HCT116 (cell line): ENCODE measurements around the gene SLC25A10. TPM values are rescaled to one million over a fixed set of nuclear protein-coding genes. Genes with fewer than 3 reads are reported as not detected.
"Not testable (repeated sequence)": the region's sequence is repeated elsewhere in the genome, so short reads cannot be mapped to it uniquely, and the experiment has no call there.

ENCODE experiments used
- ATAC-seq: fragments of 200-7000 bp; cut with Tn5 transposase; 2 replicates; pipeline ENCODE4 v1.9.1; 2020; ENCODE audit warnings: mild to moderate bottlenecking, moderate library complexity
- BruUV-seq: library from RNA; stranded (reverse); fragments of 400-500 nt; replicated peaks from 2 replicates; lab custom pipeline; 2021; lab: Mats Ljungman, UMichigan
- CTCF ChIA-PET: fragments of 300-600 bp; sonication (Branson Sonifier 250); formaldehyde crosslinking; loops from one replicate; lab custom pipeline; 2021; ENCODE audit warnings: antibody characterized with exemption; lab: Charles Lee
- POLR2A ChIA-PET: fragments of 300-600, 350-600 bp; sonication (Branson Sonifier 250); formaldehyde crosslinking; loops from one replicate; lab custom pipeline; 2021; ENCODE audit warnings: antibody characterized with exemption; lab: Charles Lee
- RAD21 ChIA-PET, 2 experiments: fragments of 300-600 bp; sonication (Branson Sonifier 250); formaldehyde crosslinking; loops; one replicate each; lab custom pipeline; 2023; ENCODE audit warnings: low total read pairs in 2 of 2; ENCODE audit not compliant: uncharacterized antibody in 2 of 2, unreplicated experiment in 2 of 2, low non-redundant PET in 1 of 2; lab: Charles Lee
- DNase-seq: peaks from one replicate; pipeline ENCODE4 v3.0.0-alpha.2; 2010; ENCODE audit warnings: low read depth, low spot score
- H2AFZ ChIP-seq: fragments of 200-600 bp; shearing (Covaris generic), sonication (generic); 2 replicates; pipeline ENCODE4 v1.6.1; 2017; ENCODE audit warnings: low read depth, mixed run types, mixed read lengths, antibody characterized with exemption, low read length; ENCODE audit not compliant: poor library complexity, severe bottlenecking
- H3K27ac ChIP-seq: 2 replicates; pipeline ENCODE4 v1.5.1; 2012; ENCODE audit warnings: low read depth, low read length
- H3K27me3 ChIP-seq: fragments of 200-600 bp; sonication (generic); 2 replicates; pipeline ENCODE4 v1.6.1; 2016; ENCODE audit warnings: mixed run types, low read length, mixed read lengths; ENCODE audit not compliant: insufficient read depth
- H3K36me3 ChIP-seq, 2 experiments: fragments of 200-500 bp in 1 of 2; fragments of 200-600 bp in 1 of 2; sonication (Bioruptor generic) in 1 of 2; sonication (generic) in 1 of 2; 2 replicates each; pipeline versions ENCODE4 v1.5.1 to v1.6.1; 2014 to 2016; ENCODE audit warnings: low read length in 2 of 2, inconsistent platforms in 1 of 2, mixed read lengths in 1 of 2, mixed run types in 1 of 2; ENCODE audit not compliant: insufficient read depth in 2 of 2, control insufficient read depth in 1 of 2
- H3K4me1 ChIP-seq, 2 experiments: fragments of 200-600 bp in 1 of 2; sonication (generic) in 1 of 2; 2 replicates each; pipeline versions ENCODE4 v1.5.1 to v1.6.1; 2012 to 2017; ENCODE audit warnings: low read length in 2 of 2, inconsistent platforms in 1 of 2, mild to moderate bottlenecking in 1 of 2, mixed read lengths in 1 of 2, mixed run types in 1 of 2, moderate library complexity in 1 of 2; ENCODE audit not compliant: insufficient read depth in 2 of 2, control insufficient read depth in 1 of 2
- H3K4me2 ChIP-seq: fragments of 200-600 bp; sonication (generic); 2 replicates; pipeline ENCODE4 v1.6.1; 2017; ENCODE audit warnings: mixed run types, low read length, mixed read lengths
- H3K4me3 ChIP-seq, 2 experiments: fragments of 200-600 bp in 1 of 2; sonication (generic) in 1 of 2; replicated peaks in 1 of 2; 2 replicates each; pipeline ENCODE4 v1.5.1; 2011 to 2016; ENCODE audit warnings: low read length in 2 of 2, control low read depth in 1 of 2, low read depth in 1 of 2, mild to moderate bottlenecking in 1 of 2, mixed read lengths in 1 of 2, mixed run types in 1 of 2
- H3K79me2 ChIP-seq: fragments of 200-600 bp; sonication (generic); 2 replicates; pipeline ENCODE4 v1.6.1; 2017; ENCODE audit warnings: mild to moderate bottlenecking, mixed run types, low read length, moderate library complexity, mixed read lengths; ENCODE audit not compliant: insufficient read depth
- H3K9ac ChIP-seq: fragments of 200-600 bp; sonication (generic); 2 replicates; pipeline ENCODE4 v1.6.1; 2016; ENCODE audit warnings: low read length, mixed read lengths
- H3K9me2 ChIP-seq: fragments of 200-600 bp; sonication (generic), shearing (Covaris generic); 2 replicates; pipeline ENCODE4 v1.6.1; 2017; ENCODE audit warnings: mixed run types, mild to moderate bottlenecking, moderate library complexity; ENCODE audit not compliant: insufficient read depth
- H3K9me3 ChIP-seq, 2 experiments: fragments of 200-500 bp in 1 of 2; fragments of 200-600 bp in 1 of 2; sonication (Bioruptor generic) in 1 of 2; sonication (generic) in 1 of 2; 2 replicates each; pipeline ENCODE4 v1.6.1; 2014 to 2017; ENCODE audit warnings: low read length in 2 of 2, mixed read lengths in 2 of 2, inconsistent platforms in 1 of 2, low read depth in 1 of 2, mild to moderate bottlenecking in 1 of 2, mixed run types in 1 of 2, moderate library complexity in 1 of 2; ENCODE audit not compliant: control insufficient read depth in 1 of 2, insufficient read depth in 1 of 2
- H4K20me1 ChIP-seq: fragments of 200-600 bp; sonication (generic), shearing (Covaris generic); 2 replicates; pipeline ENCODE4 v1.6.1; 2017; ENCODE audit warnings: mixed run types, mild to moderate bottlenecking, moderate library complexity; ENCODE audit not compliant: insufficient read depth
- ATF3 ChIP-seq: IDR thresholded peaks from 2 replicates; pipeline ENCODE4 v1.6.1; 2012
- CTCF ChIP-seq, 3 experiments: fragments of 200-600 bp in 1 of 3; sonication (generic) in 1 of 3; IDR thresholded peaks in 2 of 3; conservative IDR thresholded peaks in 1 of 3; 2 replicates each; pipeline ENCODE4 v1.5.1; 2012 to 2017; ENCODE audit warnings: low read depth in 2 of 3, low read length in 2 of 3, antibody characterized with exemption in 1 of 3, borderline replicate concordance in 1 of 3, control low read depth in 1 of 3, mild to moderate bottlenecking in 1 of 3, mixed read lengths in 1 of 3, mixed run types in 1 of 3, moderate library complexity in 1 of 3; ENCODE audit not compliant: insufficient read depth in 1 of 3
- EZH2 ChIP-seq: fragments of 200-600 bp; sonication (generic); IDR thresholded peaks from 2 replicates; pipeline ENCODE4 v1.6.1; 2017; ENCODE audit warnings: antibody characterized with exemption, mixed run types
- EZH2phosphoT487 ChIP-seq: fragments of 200-600 bp; IDR thresholded peaks from 2 replicates; pipeline ENCODE4 v1.6.1; 2018; ENCODE audit warnings: antibody characterized with exemption, borderline replicate concordance
- FOSL1 ChIP-seq: IDR thresholded peaks from 2 replicates; pipeline ENCODE4 v1.6.1; 2012; ENCODE audit warnings: low read depth
- JUND ChIP-seq: IDR thresholded peaks from 2 replicates; pipeline ENCODE4 v1.6.1; 2012
- POLR2AphosphoS5 ChIP-seq: IDR thresholded peaks from 2 replicates; pipeline ENCODE4 v1.6.1; 2011; ENCODE audit warnings: mild to moderate bottlenecking, low read depth, low read length, moderate library complexity
- RAD21 ChIP-seq: IDR thresholded peaks from 2 replicates; pipeline ENCODE4 v1.6.1; 2012; ENCODE audit warnings: low read depth, mild to moderate bottlenecking
- SP1 ChIP-seq: IDR thresholded peaks from 2 replicates; pipeline ENCODE4 v1.6.1; 2012; ENCODE audit warnings: low read depth
- SRF ChIP-seq: IDR thresholded peaks from 2 replicates; pipeline ENCODE4 v1.6.1; 2012; ENCODE audit warnings: low read depth
- TCF7L2 ChIP-seq: IDR thresholded peaks from 2 replicates; pipeline ENCODE4 v1.7.0; 2011; ENCODE audit warnings: borderline replicate concordance, inconsistent platforms; ENCODE audit not compliant: insufficient read depth, insufficient read length; ENCODE audit errors: extremely low read depth
- YY1 ChIP-seq: IDR thresholded peaks from 2 replicates; pipeline ENCODE4 v1.6.1; 2011; ENCODE audit warnings: low read length, low read depth, moderate library complexity, mild to moderate bottlenecking; ENCODE audit not compliant: insufficient replicate concordance; ENCODE audit errors: extremely low read depth
- ZBTB33 ChIP-seq: IDR thresholded peaks from 2 replicates; pipeline ENCODE4 v1.6.1; 2011; ENCODE audit warnings: mild to moderate bottlenecking, low read length, moderate library complexity; ENCODE audit not compliant: insufficient replicate concordance; ENCODE audit errors: extremely low read depth
- ZFX ChIP-seq: fragments of 450-650 bp; IDR thresholded peaks from 2 replicates; pipeline ENCODE4 v1.6.1; 2017
- ZNF274 ChIP-seq: fragments of 200-500 bp; sonication (Bioruptor generic); IDR thresholded peaks from 2 replicates; pipeline ENCODE4 v1.6.1; 2014; ENCODE audit warnings: mild to moderate bottlenecking, low read depth, low read length, inconsistent platforms
- intact Hi-C: fragments of 100-400 bp; cut with micrococcal nuclease; formaldehyde crosslinking; loops from 2 replicates; pipeline ENCODE4 v1.10.0; 2022
- total RNA-seq: library from RNA; stranded (reverse); gene quantifications from one replicate; pipeline ENCODE4 v1.2.1, GENCODE V29; 2021; ENCODE audit not compliant: unreplicated experiment

The SLC25A10 gene
- total RNA-seq, 1 experiment from 2014 or later: 70.8 TPM

- H3K9me2 ChIP-seq, RAD21 ChIA-PET, H4K20me1 ChIP-seq, H3K79me2 ChIP-seq, H3K27me3 ChIP-seq, BruUV-seq, CTCF ChIA-PET, ATAC-seq, H2AFZ ChIP-seq, H3K9ac ChIP-seq, H3K27ac ChIP-seq, H3K36me3 ChIP-seq, H3K4me2 ChIP-seq, DNase-seq, intact Hi-C loops, H3K9me3 ChIP-seq, POLR2A ChIA-PET, H3K4me3 ChIP-seq: not testable (repeated sequence)
- H3K4me1 ChIP-seq: peaks cover 14 to 16% of the 10 kb centered on the region in 2 experiments
Observed at GRCh38 chr17:81739593-81739992, 27.5 kb downstream of the SLC25A10 start.

GRCh38 chr17:81740395-81740961, 28.4 kb downstream of the SLC25A10 start:
- intact Hi-C loops: no loop called here
- no peak for DNase-seq
- H3K4me1 ChIP-seq: peaks cover 10 to 12% of the 10 kb centered on the region in 2 experiments
- BruUV-seq: no TSS peak
- no peaks in the 10 kb centered on the region for H3K79me2 ChIP-seq
- H3K4me3 ChIP-seq: no peak overlapping the region
- no peak overlapping the region for H3K4me2 ChIP-seq
- no peak overlapping the region for H3K27ac ChIP-seq
- H3K9ac ChIP-seq: no peak overlapping the region
- RAD21 ChIA-PET: interaction anchor here in 1 of 2 experiments (0.6 kb wide), 1 partner anchor 256 kb away, joined by 3 read pairs; no protein-coding TSS in a partner anchor
- H3K36me3 ChIP-seq: no peaks in the 10 kb centered on the region
- H2AFZ ChIP-seq: no peak overlapping the region
- ATAC-seq: no peak
- CTCF ChIA-PET: no interaction called here
- POLR2A ChIA-PET: no interaction called here
- H3K27me3 ChIP-seq: no peaks in the 10 kb centered on the region
- no peaks in the 10 kb centered on the region for H4K20me1 ChIP-seq
- H3K9me2 ChIP-seq: no peaks in the 10 kb centered on the region
- no peaks in the 10 kb centered on the region for H3K9me3 ChIP-seq
- TF ChIP-seq TCF7L2: no peak
- TF ChIP-seq SRF: no peak
- no peak for TF ChIP-seq EZH2phosphoT487
- TF ChIP-seq YY1: no peak
- TF ChIP-seq ZNF274: no peak
- TF ChIP-seq CTCF (IDR thresholded peaks at IDR 0.05 in 2 of 3, conservative IDR thresholded peaks at IDR 0.05 in 1 of 3; ENCODE audit: borderline replicate concordance in 1 of 3, insufficient read depth in 1 of 3, low read depth in 2 of 3, low read length in 2 of 3): no peak
- TF ChIP-seq POLR2AphosphoS5: no peak
- no peak for TF ChIP-seq ZFX
- TF ChIP-seq SP1: no peak
- no peak for TF ChIP-seq FOSL1
- no peak for TF ChIP-seq RAD21
- no peak for TF ChIP-seq EZH2
- TF ChIP-seq JUND: no peak
- no peak for TF ChIP-seq ATF3
- no peak for TF ChIP-seq ZBTB33
